CD14-positive monocyte (primary cell): ENCODE data around the gene GTPBP8. TPM values are rescaled to one million over a fixed set of nuclear protein-coding genes. Genes with fewer than 3 reads are reported as not detected.

Experiments
- DNase-seq, 3 donors: peaks; one replicate each; pipeline ENCODE4 v3.0.0-alpha.2; 2011 to 2022
- H2AFZ ChIP-seq: 2 replicates; pipeline ENCODE4 v1.6.0; 2012; ENCODE audit warnings: mild to moderate bottlenecking, low read depth, low read length, inconsistent platforms; ENCODE audit not compliant: insufficient read depth, poor library complexity, severe bottlenecking
- H3K27ac ChIP-seq, 2 donors: 1 replicate in 1 of 2; 2 replicates in 1 of 2; pipeline ENCODE4 v1.5.1; 2012 to 2013; ENCODE audit warnings: low read length in 2 of 2, control low read depth in 1 of 2, inconsistent platforms in 1 of 2, low read depth in 1 of 2, mild to moderate bottlenecking in 1 of 2
- H3K27me3 ChIP-seq, 2 donors: one replicate each; pipeline versions ENCODE4 v1.6.0 to v1.6.1; 2011 to 2013; ENCODE audit warnings: low read length in 2 of 2; ENCODE audit not compliant: control insufficient read depth in 2 of 2, insufficient read depth in 2 of 2
- H3K36me3 ChIP-seq, 2 donors: replicated peaks in 1 of 2; 1 replicate in 1 of 2; 2 replicates in 1 of 2; pipeline versions ENCODE4 v1.5.1 to v1.6.1; 2012 to 2013; ENCODE audit warnings: low read length in 2 of 2, control low read depth in 1 of 2, inconsistent platforms in 1 of 2, mild to moderate bottlenecking in 1 of 2; ENCODE audit not compliant: insufficient read depth in 2 of 2, control insufficient read depth in 1 of 2
- H3K4me1 ChIP-seq, 2 donors: 1 replicate in 1 of 2; 2 replicates in 1 of 2; pipeline versions ENCODE4 v1.5.1 to v1.6.1; 2012 to 2013; ENCODE audit warnings: low read length in 2 of 2, control low read depth in 1 of 2, inconsistent platforms in 1 of 2, mild to moderate bottlenecking in 1 of 2, moderate library complexity in 1 of 2; ENCODE audit not compliant: insufficient read depth in 2 of 2, control insufficient read depth in 1 of 2
- H3K4me2 ChIP-seq: replicated peaks from 2 replicates; pipeline ENCODE3; 2012; ENCODE audit warnings: low read length, moderate library complexity, mild to moderate bottlenecking; ENCODE audit not compliant: poor library complexity, severe bottlenecking; ENCODE audit errors: extremely low read depth
- H3K4me3 ChIP-seq, 3 experiments: fragments of 200-600 bp in 1 of 3; sonication (generic) in 1 of 3; replicated peaks in 1 of 3; 1 replicate in 2 of 3; 2 replicates in 1 of 3; pipeline ENCODE4 v1.5.1; 2011 to 2013; ENCODE audit warnings: low read length in 3 of 3, mild to moderate bottlenecking in 3 of 3, control low read depth in 2 of 3, low read depth in 2 of 3, inconsistent platforms in 1 of 3, moderate library complexity in 1 of 3
- H3K79me2 ChIP-seq: 2 replicates; pipeline ENCODE4 v1.6.0; 2012; ENCODE audit warnings: mild to moderate bottlenecking, control low read depth, inconsistent platforms, low read length, moderate library complexity; ENCODE audit not compliant: insufficient read depth
- H3K9ac ChIP-seq: 2 replicates; pipeline ENCODE4 v1.6.0; 2017; ENCODE audit warnings: low read length, mild to moderate bottlenecking; ENCODE audit not compliant: insufficient read depth, poor library complexity, severe bottlenecking
- H3K9me3 ChIP-seq, 2 donors: replicated peaks in 1 of 2; 1 replicate in 1 of 2; 2 replicates in 1 of 2; pipeline versions ENCODE4 v1.5.1 to v1.6.1; 2012 to 2013; ENCODE audit warnings: low read length in 2 of 2, control low read depth in 1 of 2; ENCODE audit not compliant: control insufficient read depth in 1 of 2, insufficient read depth in 1 of 2
- H4K20me1 ChIP-seq: 2 replicates; pipeline ENCODE4 v1.6.0; 2012; ENCODE audit warnings: mild to moderate bottlenecking, low read length, control low read depth, moderate library complexity; ENCODE audit not compliant: insufficient read depth
- H3K27ac Mint-ChIP-seq, 7 donors: one replicate each; pipeline ENCODE4 v1.8.0; 2020; ENCODE audit warnings: mild to moderate bottlenecking in 7 of 7, mixed read lengths in 7 of 7, moderate library complexity in 6 of 7, inconsistent platforms in 2 of 7
- H3K27me3 Mint-ChIP-seq, 3 donors: one replicate each; pipeline ENCODE4 v1.8.0; 2021 to 2022; ENCODE audit warnings: low read depth in 3 of 3, mild to moderate bottlenecking in 3 of 3, mixed read lengths in 3 of 3, moderate library complexity in 3 of 3, inconsistent platforms in 1 of 3
- H3K36me3 Mint-ChIP-seq, 2 donors: one replicate each; pipeline ENCODE4 v1.8.0; 2020; ENCODE audit warnings: mixed read lengths in 2 of 2, inconsistent platforms in 1 of 2, mild to moderate bottlenecking in 1 of 2
- H3K4me1 Mint-ChIP-seq: one replicate; pipeline ENCODE4 v1.8.0; 2020; ENCODE audit warnings: mild to moderate bottlenecking, mixed read lengths
- H3K4me3 Mint-ChIP-seq, 2 donors: one replicate each; pipeline ENCODE4 v1.8.0; 2020; ENCODE audit warnings: mild to moderate bottlenecking in 2 of 2, mixed read lengths in 2 of 2, moderate library complexity in 1 of 2
- H3K9me3 Mint-ChIP-seq, 7 donors: one replicate each; pipeline ENCODE4 v1.8.0; 2020 to 2022; ENCODE audit warnings: mixed read lengths in 7 of 7, mild to moderate bottlenecking in 6 of 7, moderate library complexity in 6 of 7, inconsistent platforms in 2 of 7
- WGBS: methylation state at CpG from one replicate; pipeline ENCODE4 v1.1.5; 2013; ENCODE audit warnings: missing lambda C conversion rate; ENCODE audit not compliant: insufficient coverage; 5-methylcytosine and 5-hydroxymethylcytosine counted together
- intact Hi-C, 2 donors: fragments of 100-400 bp; cut with micrococcal nuclease; formaldehyde crosslinking; loops; one replicate each; pipeline versions ENCODE4 v1.15.0 to v1.15.1; 2023
- polyA plus RNA-seq, 3 donors: library from polyadenylated mRNA; depleted of rRNA in 1 of 3; unstranded in 2 of 3; stranded (reverse) in 1 of 3; fragments of 300-500 nt in 2 of 3; fragments of >200 nt in 1 of 3; fragmentation: Illumina TruSeq in 2 of 3; gene quantifications; 1 replicate in 2 of 3; 2 replicates in 1 of 3; pipeline ENCODE4 v1.2.3, GENCODE V29; 2012 to 2021
- TF ChIP-seq, protein P1 (sequence below): fragments of 200-600 bp; IDR thresholded peaks from one replicate; pipeline ENCODE4 v1.8.0; 2022; ENCODE audit warnings: antibody characterized with exemption, mild to moderate bottlenecking

The GTPBP8 gene
- polyA plus RNA-seq, 3 donors: 6.0 to 10.8 (median 9.8) TPM

GRCh38 chr3:112974894-112975293, 15.9 kb upstream of the GTPBP8 start, which contains the start of gene CD200R1:
Gene CD200R1 (minus strand): TSS chr3:112975103. CDS start chr3:112974857, 246 bp downstream.
- Mint-ChIP-seq H3K4me1 (peaks cover 69% of the 10 kb centered on the region), H3K27ac (peak within 1 kb of the TSS; percentile 73 to 89 (median 86)), H3K27me3 (peaks cover 0 to 2% (median 2%) of the 10 kb centered on the region in 3 donors), H3K36me3 (no peaks in the 10 kb centered on the region), H3K4me3 (peak within 1 kb of the TSS; percentile 57 to 80), H3K9me3 (no peaks in the 10 kb centered on the region)
- TF ChIP-seq, protein P1, sequence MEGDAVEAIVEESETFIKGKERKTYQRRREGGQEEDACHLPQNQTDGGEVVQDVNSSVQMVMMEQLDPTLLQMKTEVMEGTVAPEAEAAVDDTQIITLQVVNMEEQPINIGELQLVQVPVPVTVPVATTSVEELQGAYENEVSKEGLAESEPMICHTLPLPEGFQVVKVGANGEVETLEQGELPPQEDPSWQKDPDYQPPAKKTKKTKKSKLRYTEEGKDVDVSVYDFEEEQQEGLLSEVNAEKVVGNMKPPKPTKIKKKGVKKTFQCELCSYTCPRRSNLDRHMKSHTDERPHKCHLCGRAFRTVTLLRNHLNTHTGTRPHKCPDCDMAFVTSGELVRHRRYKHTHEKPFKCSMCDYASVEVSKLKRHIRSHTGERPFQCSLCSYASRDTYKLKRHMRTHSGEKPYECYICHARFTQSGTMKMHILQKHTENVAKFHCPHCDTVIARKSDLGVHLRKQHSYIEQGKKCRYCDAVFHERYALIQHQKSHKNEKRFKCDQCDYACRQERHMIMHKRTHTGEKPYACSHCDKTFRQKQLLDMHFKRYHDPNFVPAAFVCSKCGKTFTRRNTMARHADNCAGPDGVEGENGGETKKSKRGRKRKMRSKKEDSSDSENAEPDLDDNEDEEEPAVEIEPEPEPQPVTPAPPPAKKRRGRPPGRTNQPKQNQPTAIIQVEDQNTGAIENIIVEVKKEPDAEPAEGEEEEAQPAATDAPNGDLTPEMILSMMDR: no peak
- Histone ChIP-seq H3K4me3 (peak within 1 kb of the TSS; percentile 23 to 55 (median 24)), H3K27ac (peak within 1 kb of the TSS; percentile 24 to 70), H3K27me3 (no peaks in the 10 kb centered on the region), H3K36me3 (no peaks in the 10 kb centered on the region), H3K79me2 (no peaks in the 10 kb centered on the region), H3K4me2 (peak within 1 kb of the TSS; percentile 56), H2AFZ (peak within 1 kb of the TSS; percentile 60), H3K9ac (peak within 1 kb of the TSS; percentile 7), H3K4me1 (peaks cover 46 to 54% of the 10 kb centered on the region in 2 donors), H3K9me3 (no peaks in the 10 kb centered on the region), H4K20me1 (no peaks in the 10 kb centered on the region)
- DNase-seq: peak in 1 of 3 donors; percentile 17
- intact Hi-C loops: loop anchor here in 1 of 2 donors (5.0 kb wide), 1 partner anchor 333 kb away; the partner anchor contains the start of gene CCDC80
- WGBS: 0% methylated on average over 1 of the region's 5 CpGs

- H3K4me3 Mint-ChIP-seq: peak overlapping the region; percentile 3 to 59
- Histone ChIP-seq H3K36me3 (no peaks in the 10 kb centered on the region), H3K79me2 (no peaks in the 10 kb centered on the region), H4K20me1 (no peaks in the 10 kb centered on the region), H3K9ac (no peak overlapping the region), H2AFZ (peak overlapping the region; percentile 60), H3K27me3 (no peaks in the 10 kb centered on the region), H3K4me2 (peak overlapping the region; percentile 56), H3K4me1 (peaks cover 46 to 54% of the 10 kb centered on the region in 2 donors), H3K27ac (peak overlapping the region in 1 of 2 donors; percentile 70), H3K4me3 (peak overlapping the region in 1 of 3 experiments; percentile 55), H3K9me3 (no peaks in the 10 kb centered on the region)
- H3K4me1 Mint-ChIP-seq: peaks cover 69% of the 10 kb centered on the region
- H3K9me3 Mint-ChIP-seq: no peaks in the 10 kb centered on the region
- no peaks in the 10 kb centered on the region for H3K36me3 Mint-ChIP-seq
- peaks cover 0 to 2% (median 2%) of the 10 kb centered on the region in 3 donors for H3K27me3 Mint-ChIP-seq
- DNase-seq: no peak
- H3K27ac Mint-ChIP-seq: peak overlapping the region; percentile 61 to 87 (median 80)
- intact Hi-C loops: loop anchor here in 1 of 2 donors (5.0 kb wide), 1 partner anchor 334 kb away; the partner anchor contains the start of gene CCDC80
- TF ChIP-seq, protein P1: no peak
Measured at GRCh38 chr3:112976001-112976400, 14.8 kb upstream of the GTPBP8 start.
